ENCODE measurements around the gene OR5C1.
"Not testable (repeated sequence)": the region's sequence is repeated elsewhere in the genome, so short reads cannot be mapped to it uniquely, and the experiment has no call there.

The OR5C1 gene

GRCh38 chr9:122822056-122822455, 33.3 kb downstream of the OR5C1 start:
- Histone ChIP-seq H3K36me3 (ENCODE audit: control insufficient read depth in 5 of 5, insufficient read depth in 5 of 5, low read length in 5 of 5) (peaks cover 19 to 46% (median 31%) of the 10 kb centered on the region in 5 donors), H3K4me1 (ENCODE audit: control insufficient read depth in 5 of 5, insufficient read depth in 5 of 5, low read length in 5 of 5) (peaks cover 4 to 31% (median 23%) of the 10 kb centered on the region in 5 donors), H3K4me3 (ENCODE audit: low read depth in 1 of 5, low read length in 5 of 5) (no peak overlapping the region), H3K27me3 (ENCODE audit: control insufficient read depth in 5 of 5, insufficient read depth in 4 of 5, low read length in 5 of 5) (no peaks in the 10 kb centered on the region), H3K9ac (ENCODE audit: low read length in 5 of 5) (peak overlapping the region in 1 of 5 donors; percentile 60), H3K27ac (ENCODE audit: low read depth, low read length) (peak overlapping the region; percentile 13), H3K9me3 (ENCODE audit: control insufficient read depth in 5 of 5, low read length in 5 of 5) (no peaks in the 10 kb centered on the region)

GRCh38 chr9:122822938-122823337, 34.2 kb downstream of the OR5C1 start:
- H3K4me1 ChIP-seq (ENCODE audit: control insufficient read depth in 5 of 5, insufficient read depth in 5 of 5, low read length in 5 of 5), result peaks cover 5 to 40% (median 32%) of the 10 kb centered on the region in 5 donors
- H3K27me3 ChIP-seq (ENCODE audit: control insufficient read depth in 5 of 5, insufficient read depth in 4 of 5, low read length in 5 of 5), result no peaks in the 10 kb centered on the region
- H3K36me3 ChIP-seq (ENCODE audit: control insufficient read depth in 5 of 5, insufficient read depth in 5 of 5, low read length in 5 of 5), result peaks cover 19 to 40% (median 31%) of the 10 kb centered on the region in 5 donors
- no peaks in the 10 kb centered on the region for H3K9me3 ChIP-seq (ENCODE audit: control insufficient read depth in 5 of 5, low read length in 5 of 5)
- no peak overlapping the region for H3K4me3 ChIP-seq (ENCODE audit: low read depth in 1 of 5, low read length in 5 of 5)
- no peak overlapping the region for H3K9ac ChIP-seq (ENCODE audit: low read length in 5 of 5)
- no peak overlapping the region for H3K27ac ChIP-seq (ENCODE audit: low read depth, low read length)

GRCh38 chr9:122827761-122828093, 39.0 kb downstream of the OR5C1 start:
- H3K4me3 ChIP-seq (ENCODE audit: low read depth in 1 of 5, low read length in 5 of 5), result peak overlapping the region; percentile 91 to 99 (median 98)
- H3K27me3 ChIP-seq (ENCODE audit: control insufficient read depth in 5 of 5, insufficient read depth in 4 of 5, low read length in 5 of 5), result no peaks in the 10 kb centered on the region
- H3K9ac ChIP-seq (ENCODE audit: low read length in 5 of 5), result peak overlapping the region; percentile 63 to 97 (median 94)

GRCh38 chr9:122828965-122829284, 40.2 kb downstream of the OR5C1 start:
- H3K27me3 ChIP-seq (ENCODE audit: control insufficient read depth in 5 of 5, insufficient read depth in 4 of 5, low read length in 5 of 5); H3K9me3 ChIP-seq (ENCODE audit: control insufficient read depth in 5 of 5, low read length in 5 of 5): not testable (repeated sequence)
- peak overlapping the region; percentile 96 for H3K27ac ChIP-seq (ENCODE audit: low read depth, low read length)
- peaks cover 3 to 24% (median 15%) of the 10 kb centered on the region in 5 donors for H3K4me1 ChIP-seq (ENCODE audit: control insufficient read depth in 5 of 5, insufficient read depth in 5 of 5, low read length in 5 of 5)
- H3K36me3 ChIP-seq (ENCODE audit: control insufficient read depth in 5 of 5, insufficient read depth in 5 of 5, low read length in 5 of 5), result peaks cover 4 to 12% (median 7%) of the 10 kb centered on the region in 5 donors
- peak overlapping the region; percentile 91 to 99 (median 98) for H3K4me3 ChIP-seq (ENCODE audit: low read depth in 1 of 5, low read length in 5 of 5)
- peak overlapping the region in 3 of 5 donors; percentile 94 to 97 (median 94) for H3K9ac ChIP-seq (ENCODE audit: low read length in 5 of 5)

More at GRCh38 chr9:122827761-122828093, 39.0 kb downstream of the OR5C1 start:
- H3K4me1 ChIP-seq (ENCODE audit: control insufficient read depth in 5 of 5, insufficient read depth in 5 of 5, low read length in 5 of 5), result peaks cover 3 to 24% (median 15%) of the 10 kb centered on the region in 5 donors
- peaks cover 7 to 18% (median 9%) of the 10 kb centered on the region in 5 donors for H3K36me3 ChIP-seq (ENCODE audit: control insufficient read depth in 5 of 5, insufficient read depth in 5 of 5, low read length in 5 of 5)
- no peaks in the 10 kb centered on the region for H3K9me3 ChIP-seq (ENCODE audit: control insufficient read depth in 5 of 5, low read length in 5 of 5)
- peak overlapping the region; percentile 96 for H3K27ac ChIP-seq (ENCODE audit: low read depth, low read length)

- Histone ChIP-seq H3K27me3 (ENCODE audit: control insufficient read depth in 5 of 5, insufficient read depth in 4 of 5, low read length in 5 of 5) (no peaks in the 10 kb centered on the region), H3K9ac (ENCODE audit: low read length in 5 of 5) (no peak overlapping the region), H3K9me3 (ENCODE audit: control insufficient read depth in 5 of 5, low read length in 5 of 5) (no peaks in the 10 kb centered on the region), H3K36me3 (ENCODE audit: control insufficient read depth in 5 of 5, insufficient read depth in 5 of 5, low read length in 5 of 5) (no peaks in the 10 kb centered on the region), H3K27ac (ENCODE audit: low read depth, low read length) (no peak overlapping the region), H3K4me1 (ENCODE audit: control insufficient read depth in 5 of 5, insufficient read depth in 5 of 5, low read length in 5 of 5) (peaks cover 3 to 21% (median 11%) of the 10 kb centered on the region in 5 donors), H3K4me3 (ENCODE audit: low read depth in 1 of 5, low read length in 5 of 5) (no peak overlapping the region)
Observed at GRCh38 chr9:122832194-122832593, 43.5 kb downstream of the OR5C1 start.

GRCh38 chr9:122835313-122835731, 46.6 kb downstream of the OR5C1 start:
- Histone ChIP-seq H3K9ac (ENCODE audit: low read length in 5 of 5) (no peak overlapping the region), H3K4me3 (ENCODE audit: low read depth in 1 of 5, low read length in 5 of 5) (peak overlapping the region in 1 of 5 donors; percentile 8), H3K9me3 (ENCODE audit: control insufficient read depth in 5 of 5, low read length in 5 of 5) (peaks cover 0 to 4% (median 0%) of the 10 kb centered on the region in 5 donors), H3K27me3 (ENCODE audit: control insufficient read depth in 5 of 5, insufficient read depth in 4 of 5, low read length in 5 of 5) (no peaks in the 10 kb centered on the region), H3K27ac (ENCODE audit: low read depth, low read length) (no peak overlapping the region), H3K4me1 (ENCODE audit: control insufficient read depth in 5 of 5, insufficient read depth in 5 of 5, low read length in 5 of 5) (peaks cover 0 to 13% (median 3%) of the 10 kb centered on the region in 5 donors), H3K36me3 (ENCODE audit: control insufficient read depth in 5 of 5, insufficient read depth in 5 of 5, low read length in 5 of 5) (no peaks in the 10 kb centered on the region)

- H3K9ac ChIP-seq (ENCODE audit: low read length in 5 of 5), result no peak overlapping the region
- H3K27me3 ChIP-seq (ENCODE audit: control insufficient read depth in 5 of 5, insufficient read depth in 4 of 5, low read length in 5 of 5), result no peaks in the 10 kb centered on the region
- no peak overlapping the region for H3K27ac ChIP-seq (ENCODE audit: low read depth, low read length)
- peaks cover 0 to 4% (median 0%) of the 10 kb centered on the region in 5 donors for H3K9me3 ChIP-seq (ENCODE audit: control insufficient read depth in 5 of 5, low read length in 5 of 5)
- peaks cover 0 to 13% (median 3%) of the 10 kb centered on the region in 5 donors for H3K4me1 ChIP-seq (ENCODE audit: control insufficient read depth in 5 of 5, insufficient read depth in 5 of 5, low read length in 5 of 5)
- no peak overlapping the region for H3K4me3 ChIP-seq (ENCODE audit: low read depth in 1 of 5, low read length in 5 of 5)
- H3K36me3 ChIP-seq (ENCODE audit: control insufficient read depth in 5 of 5, insufficient read depth in 5 of 5, low read length in 5 of 5), result no peaks in the 10 kb centered on the region
Observed at GRCh38 chr9:122837266-122837850, 48.6 kb downstream of the OR5C1 start.

GRCh38 chr9:122838441-122838840, 49.7 kb downstream of the OR5C1 start:
- H3K9ac ChIP-seq (ENCODE audit: low read length in 5 of 5), result not testable (repeated sequence)

More at GRCh38 chr9:122838441-122838840, 49.7 kb downstream of the OR5C1 start:
- not testable (repeated sequence) for H3K4me3 ChIP-seq (ENCODE audit: low read depth in 1 of 5, low read length in 5 of 5); H3K9me3 ChIP-seq (ENCODE audit: control insufficient read depth in 5 of 5, low read length in 5 of 5); H3K27me3 ChIP-seq (ENCODE audit: control insufficient read depth in 5 of 5, insufficient read depth in 4 of 5, low read length in 5 of 5); H3K27ac ChIP-seq (ENCODE audit: low read depth, low read length); H3K36me3 ChIP-seq (ENCODE audit: control insufficient read depth in 5 of 5, insufficient read depth in 5 of 5, low read length in 5 of 5)
- H3K4me1 ChIP-seq (ENCODE audit: control insufficient read depth in 5 of 5, insufficient read depth in 5 of 5, low read length in 5 of 5), result peaks cover 0 to 13% (median 3%) of the 10 kb centered on the region in 5 donors

All from subcutaneous abdominal adipose tissue (tissue), 5 donors.